NOMO-1 treated with dmso at 0.1 percent for 144 hours (cell line): ENCODE results near the gene ZNF526.

ENCODE experiments used
- DNase-seq: peaks from one replicate; lab custom pipeline; 2025; ENCODE audit not compliant: unreplicated experiment; lab: John Stamatoyannopoulos, UW

ZNF526 gene

GRCh38 chr19:42246143-42246921 lies 26.2 kb downstream of the ZNF526 start:
- DNase-seq, result no peak

GRCh38 chr19:42246922-42247639 lies 27.0 kb downstream of the ZNF526 start:
- DNase-seq, result no peak

GRCh38 chr19:42247640-42248199 lies 27.6 kb downstream of the ZNF526 start:
- no peak for DNase-seq

GRCh38 chr19:42248270-42249148 lies 28.4 kb downstream of the ZNF526 start:
- DNase-seq, result no peak

- no peak for DNase-seq
Observed at GRCh38 chr19:42249149-42249750, 29.1 kb downstream of the ZNF526 start.

- DNase-seq, result no peak
Observed at GRCh38 chr19:42249769-42250168, 29.7 kb downstream of the ZNF526 start.

- no peak for DNase-seq
Observed at GRCh38 chr19:42250183-42250665, 30.1 kb downstream of the ZNF526 start.

- no peak for DNase-seq
Observed at GRCh38 chr19:42250666-42251531, 30.8 kb downstream of the ZNF526 start.

- DNase-seq, result no peak
Observed at GRCh38 chr19:42251572-42252358, 31.7 kb downstream of the ZNF526 start.

- no peak for DNase-seq
Observed at GRCh38 chr19:42252365-42253244, 32.5 kb downstream of the ZNF526 start.

- peak; percentile 18 for DNase-seq
Observed at GRCh38 chr19:42253245-42254088, 33.4 kb downstream of the ZNF526 start.

GRCh38 chr19:42254089-42254849 lies 34.2 kb downstream of the ZNF526 start:
- DNase-seq, result peak; percentile 79

- peak; percentile 85 for DNase-seq
Observed at GRCh38 chr19:42254850-42255765, 35.0 kb downstream of the ZNF526 start, which contains the start of gene ERF. Gene ERF (minus strand): TSS chr19:42255128. CDS start chr19:42254999, 129 bp downstream.

GRCh38 chr19:42255766-42256745 lies 35.9 kb downstream of the ZNF526 start:
- no peak for DNase-seq
